Ureter (tissue), 1 donor: ENCODE data around the gene TADA3. TPM values are rescaled to one million over a fixed set of nuclear protein-coding genes. Genes with fewer than 3 reads are reported as not detected.

ENCODE experiments used
- DNase-seq: peaks from one replicate; pipeline ENCODE4 v3.0.0-alpha.2; 2020; ENCODE audit warnings: low spot score
- total RNA-seq: library from RNA; stranded (reverse); gene quantifications from one replicate; pipeline ENCODE4 v1.2.4, GENCODE V29; 2023
- donor health status: DM: yes; HTN: yes; CAD: no.

The TADA3 gene, protein sequence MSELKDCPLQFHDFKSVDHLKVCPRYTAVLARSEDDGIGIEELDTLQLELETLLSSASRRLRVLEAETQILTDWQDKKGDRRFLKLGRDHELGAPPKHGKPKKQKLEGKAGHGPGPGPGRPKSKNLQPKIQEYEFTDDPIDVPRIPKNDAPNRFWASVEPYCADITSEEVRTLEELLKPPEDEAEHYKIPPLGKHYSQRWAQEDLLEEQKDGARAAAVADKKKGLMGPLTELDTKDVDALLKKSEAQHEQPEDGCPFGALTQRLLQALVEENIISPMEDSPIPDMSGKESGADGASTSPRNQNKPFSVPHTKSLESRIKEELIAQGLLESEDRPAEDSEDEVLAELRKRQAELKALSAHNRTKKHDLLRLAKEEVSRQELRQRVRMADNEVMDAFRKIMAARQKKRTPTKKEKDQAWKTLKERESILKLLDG
- 54.6 TPM for total RNA-seq

DNA sequence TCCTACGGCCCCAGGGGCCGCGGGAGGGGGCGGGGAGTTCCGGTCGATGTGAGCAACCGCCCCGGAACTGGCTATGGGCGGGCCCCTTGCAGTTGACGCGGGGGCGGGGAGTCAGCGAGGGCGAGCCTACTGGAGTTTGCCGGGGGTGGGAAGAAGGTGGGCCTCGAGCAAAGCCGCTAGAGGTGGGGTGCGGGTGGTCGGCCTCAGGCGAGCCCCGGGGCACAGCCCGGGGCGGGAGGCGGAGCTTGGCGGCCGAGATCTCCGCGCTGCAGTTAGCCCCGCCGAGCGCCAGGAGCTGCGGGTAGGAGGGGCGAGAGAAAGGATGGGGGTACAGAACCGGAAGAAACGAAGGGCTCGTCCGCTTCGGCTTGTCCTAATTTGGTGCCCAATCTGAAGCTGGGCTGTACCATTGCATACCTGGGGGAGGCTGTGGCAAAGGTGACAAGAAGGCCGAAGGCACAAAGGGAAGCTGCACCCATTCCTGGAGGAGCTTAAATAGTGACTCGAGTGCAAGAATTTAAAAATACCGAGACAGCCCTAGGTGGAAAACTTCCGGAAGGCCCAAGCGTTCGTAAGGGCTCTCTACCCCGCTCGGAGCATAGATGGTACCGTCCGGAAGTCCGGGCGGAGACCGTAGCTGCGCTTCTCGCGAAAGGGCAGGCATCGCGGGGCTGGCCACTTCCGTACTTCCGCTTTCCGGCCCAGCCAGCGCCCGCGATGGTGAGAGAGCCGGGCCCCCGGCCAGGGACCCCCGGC lies at the start of gene TADA3, which contains the start of gene ARPC4:
Gene TADA3 (minus strand): TSS at position 69 of the 756 bp plus-strand sequence. CDS start 1,007 bp downstream, outside the sequence.
Gene ARPC4 (plus strand): TSS at position 678 of the 756 bp plus-strand sequence. CDS start 40 bp downstream, at position 718.
- DNase-seq, result peak; percentile 94

DNA sequence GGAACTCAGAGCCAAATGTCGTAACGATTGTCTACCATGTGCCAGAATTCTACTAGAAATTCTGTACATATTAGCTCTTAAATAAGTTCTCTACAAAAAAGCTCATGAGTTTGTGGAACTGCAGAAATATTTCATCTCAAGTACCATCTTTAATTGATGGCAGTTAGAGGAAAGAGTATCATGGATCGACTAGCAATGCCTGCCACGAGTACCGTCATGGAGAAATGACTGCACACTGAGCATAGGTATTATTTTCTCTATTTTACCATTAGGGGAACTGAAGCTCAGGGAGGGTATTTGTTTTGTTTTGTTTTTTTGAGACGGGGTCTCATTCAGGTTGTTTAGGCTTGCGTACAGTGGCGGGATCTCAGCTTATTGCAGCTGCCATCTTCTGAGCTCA lies 48.7 kb upstream of the TADA3 start:
- DNase-seq, result no peak

DNA sequence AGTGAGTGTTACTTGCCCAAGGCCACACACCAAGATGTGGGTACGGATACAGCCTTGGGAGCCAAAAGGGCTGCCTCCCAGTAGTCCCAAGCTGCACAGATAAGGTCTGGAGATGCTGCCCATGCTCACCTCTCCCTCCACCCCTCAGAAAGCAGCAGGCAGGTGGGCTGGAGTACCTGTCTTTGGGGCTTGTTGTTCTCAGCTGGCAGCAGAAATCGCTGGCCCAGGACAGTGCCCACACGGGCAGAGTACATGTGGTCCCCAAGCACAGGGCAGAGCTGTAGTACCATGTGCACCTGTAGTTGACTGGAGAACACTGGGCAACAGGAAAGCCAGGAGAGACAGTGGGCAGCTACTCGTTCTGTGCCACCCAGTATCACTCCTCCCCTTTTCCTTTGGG lies 46.6 kb upstream of the TADA3 start:
- DNase-seq, result no peak

DNA sequence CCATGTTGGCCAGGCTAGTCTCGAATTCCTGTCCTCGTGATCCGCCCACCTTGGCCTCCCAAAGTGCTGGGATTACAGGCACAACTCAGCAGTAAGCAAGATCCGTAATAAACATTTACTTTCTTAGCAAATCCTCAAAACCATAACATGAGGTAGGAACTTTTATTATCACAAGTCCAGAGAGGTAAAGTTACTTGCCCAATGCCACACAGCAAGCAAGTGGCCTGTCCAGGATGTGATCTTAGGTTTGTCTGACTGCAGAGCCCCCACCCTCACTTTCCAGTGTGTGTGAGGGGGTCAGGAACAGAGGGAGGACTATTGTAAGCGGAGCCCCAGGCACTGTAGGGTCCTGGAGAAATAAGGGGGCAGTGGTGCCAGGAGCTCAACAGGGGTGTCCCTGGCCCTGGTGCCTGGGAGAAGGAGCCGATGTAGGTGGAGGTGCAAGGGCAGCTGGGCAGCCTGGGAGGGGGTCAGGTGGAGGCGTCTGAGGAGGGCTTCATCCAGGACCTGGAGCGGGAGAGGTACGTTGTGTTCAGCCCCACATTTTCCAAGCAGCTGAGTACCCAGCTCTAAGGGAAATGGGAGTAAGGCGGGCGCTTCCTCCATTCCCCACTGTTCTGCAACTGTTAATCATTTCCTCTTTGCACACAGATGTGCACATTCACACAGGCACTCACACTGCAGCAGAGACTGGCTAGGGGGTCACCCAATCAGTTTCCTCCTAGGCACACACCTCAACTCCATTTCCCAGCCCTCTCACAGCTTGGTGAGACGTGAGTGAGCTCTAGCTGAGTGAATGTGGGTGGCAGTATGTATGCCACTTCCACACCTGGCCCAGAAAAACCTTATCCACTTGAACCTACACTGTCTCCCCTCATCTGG lies 45.7 kb upstream of the TADA3 start:
- DNase-seq, result no peak

DNA sequence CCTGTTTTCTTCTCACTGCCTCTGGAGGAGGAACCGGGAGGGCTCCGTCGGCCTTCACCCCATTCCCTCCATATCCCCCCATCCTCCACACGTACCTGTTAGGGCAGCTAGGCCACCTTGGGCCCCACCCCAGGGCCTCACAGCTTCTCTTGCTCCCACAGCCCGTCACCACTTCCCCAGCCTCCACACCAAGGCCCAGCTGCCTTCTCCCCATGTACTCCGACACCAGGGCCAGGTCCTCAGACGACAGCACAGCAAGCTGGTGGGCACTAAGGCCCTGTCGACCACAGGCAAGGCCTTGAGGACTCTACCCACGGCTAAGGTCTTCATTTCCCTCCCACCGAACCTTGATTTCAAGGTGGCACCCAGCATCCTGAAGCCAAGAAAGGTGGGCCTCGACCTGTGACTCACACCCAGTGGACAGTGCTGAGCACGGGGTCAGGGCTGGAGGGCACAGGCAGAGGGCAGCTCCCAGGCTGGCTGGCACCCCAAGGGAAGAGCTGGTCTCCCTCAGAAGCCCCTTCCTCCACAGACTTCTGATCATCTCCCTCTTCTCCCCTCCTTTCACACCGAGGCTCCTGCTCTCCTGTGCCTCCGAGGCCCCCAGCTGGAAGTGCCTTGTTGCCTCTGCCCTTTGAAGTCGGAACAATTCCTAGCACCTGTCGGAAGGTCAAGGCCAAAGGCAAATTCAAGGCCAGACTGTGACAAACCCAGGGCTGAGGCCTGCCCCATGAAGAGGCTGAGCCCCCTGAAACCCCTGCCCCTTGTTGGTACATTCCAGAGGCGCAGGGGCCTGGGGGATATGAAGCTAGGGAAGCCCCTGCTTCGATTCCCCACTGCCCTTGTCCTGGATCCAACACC lies 42.5 kb upstream of the TADA3 start:
- no peak for DNase-seq

DNA sequence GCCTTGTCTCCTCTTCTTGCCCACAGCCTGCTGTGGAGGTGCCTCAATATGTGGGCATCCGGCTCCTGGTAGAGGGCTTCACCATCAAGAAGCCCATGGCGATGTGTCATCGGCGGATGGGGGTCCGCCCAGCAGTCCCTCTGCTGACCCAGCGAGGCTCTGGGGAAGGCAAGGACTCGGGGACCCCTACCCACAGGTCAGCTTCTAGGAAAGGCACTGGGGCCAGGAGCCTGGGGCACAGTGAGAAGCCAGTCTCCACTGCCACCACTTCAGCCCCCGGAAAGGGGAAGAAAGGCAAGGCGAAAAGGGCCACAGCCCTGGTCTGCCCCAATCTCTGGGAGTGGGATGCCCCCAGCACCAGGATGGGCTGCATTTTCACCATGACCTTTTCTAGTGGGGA lies 40.8 kb upstream of the TADA3 start:
- DNase-seq, result no peak

DNA sequence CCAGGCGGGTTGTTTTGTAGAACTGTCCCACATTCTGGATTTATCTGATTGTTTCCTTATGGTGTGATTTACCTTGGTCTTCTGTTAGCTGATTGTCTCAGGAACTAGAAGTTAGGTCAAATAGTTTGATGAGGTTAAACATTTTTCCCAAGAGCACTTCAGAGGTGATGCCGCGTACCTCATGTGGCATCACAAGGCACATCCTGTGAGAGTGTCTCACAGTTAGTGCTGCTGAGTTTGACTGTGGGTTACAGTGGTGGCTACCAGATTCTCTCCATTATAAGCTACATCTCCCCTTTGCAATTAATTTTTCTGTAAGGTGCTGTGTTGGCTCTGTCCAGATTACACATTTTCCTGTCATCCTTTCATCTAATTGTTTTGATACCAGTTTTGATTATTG lies 39.0 kb upstream of the TADA3 start:
- DNase-seq, result no peak

DNA sequence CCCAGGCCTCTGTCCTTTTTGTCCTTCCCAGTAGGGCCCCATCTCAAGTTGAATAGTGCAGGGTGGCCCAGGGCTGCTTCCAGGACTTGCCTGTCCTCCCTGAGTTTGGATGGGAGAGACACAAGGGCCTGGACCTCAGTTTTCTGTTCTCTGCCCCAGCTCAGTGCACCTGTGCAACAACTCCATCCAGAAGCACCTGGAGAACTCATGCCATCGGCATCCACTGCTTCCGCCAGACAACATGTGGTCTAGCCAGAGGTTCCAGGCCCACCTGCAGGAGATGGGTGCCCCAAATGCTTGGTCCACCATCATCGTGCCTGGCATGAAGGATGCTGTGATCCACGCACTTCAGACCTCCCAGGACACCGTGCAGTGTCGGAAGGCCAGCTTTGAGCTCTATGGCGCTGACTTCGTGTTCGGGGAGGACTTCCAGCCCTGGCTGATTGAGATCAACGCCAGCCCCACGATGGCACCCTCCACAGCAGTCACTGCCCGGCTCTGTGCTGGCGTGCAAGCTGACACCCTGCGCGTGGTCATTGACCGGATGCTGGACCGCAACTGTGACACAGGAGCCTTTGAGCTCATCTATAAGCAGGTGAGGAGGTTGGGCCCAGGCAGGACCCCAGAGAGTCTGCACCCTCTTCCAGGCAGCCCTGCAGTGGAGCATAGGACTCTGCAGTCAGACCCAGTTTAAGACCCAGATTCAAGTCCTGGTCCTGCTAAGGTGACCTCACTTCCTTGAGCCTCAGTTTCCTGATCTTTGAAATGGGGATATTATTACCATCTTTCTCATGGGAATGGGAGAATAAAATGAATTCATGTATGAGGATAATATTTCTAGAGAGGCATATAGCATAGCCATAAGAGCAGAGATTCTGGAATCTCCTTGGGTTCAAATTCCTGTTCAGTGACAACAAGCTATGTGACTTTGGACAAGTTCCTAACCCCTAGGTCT lies 36.8 kb upstream of the TADA3 start:
- no peak for DNase-seq

DNA sequence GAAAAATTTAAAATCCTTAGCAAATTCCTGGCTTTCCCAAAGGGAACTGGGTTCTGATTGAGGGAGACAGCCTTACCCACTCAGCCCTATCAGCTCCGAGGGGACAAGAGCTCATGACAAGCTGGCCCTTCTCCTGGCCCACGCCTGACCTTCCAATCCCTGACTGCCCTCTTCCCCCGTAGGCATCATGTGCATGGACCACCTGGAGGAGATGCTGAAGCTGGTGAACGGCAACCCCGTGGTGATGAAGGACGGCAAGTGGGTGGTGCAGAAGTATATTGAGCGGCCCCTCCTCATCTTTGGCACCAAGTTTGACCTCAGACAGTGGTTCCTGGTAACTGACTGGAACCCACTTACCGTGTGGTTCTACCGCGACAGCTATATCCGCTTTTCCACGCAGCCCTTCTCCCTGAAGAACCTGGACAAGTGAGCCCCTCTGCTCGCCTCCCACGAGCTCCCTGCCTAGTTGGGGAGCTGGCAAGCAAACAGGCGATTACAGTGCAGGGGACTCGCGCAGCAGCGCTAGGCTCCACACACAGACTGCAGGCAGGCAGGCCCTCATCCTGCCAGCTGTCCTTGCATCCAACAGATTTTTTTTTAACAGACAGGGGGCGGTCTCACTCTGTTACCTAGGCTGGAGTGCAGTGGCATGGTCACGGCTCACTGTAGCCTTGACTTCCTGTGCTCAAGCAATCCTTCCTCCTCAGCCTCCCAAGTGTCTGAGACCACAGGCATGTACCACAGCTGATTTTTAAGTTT lies 34.7 kb upstream of the TADA3 start:
- DNase-seq, result no peak

DNA sequence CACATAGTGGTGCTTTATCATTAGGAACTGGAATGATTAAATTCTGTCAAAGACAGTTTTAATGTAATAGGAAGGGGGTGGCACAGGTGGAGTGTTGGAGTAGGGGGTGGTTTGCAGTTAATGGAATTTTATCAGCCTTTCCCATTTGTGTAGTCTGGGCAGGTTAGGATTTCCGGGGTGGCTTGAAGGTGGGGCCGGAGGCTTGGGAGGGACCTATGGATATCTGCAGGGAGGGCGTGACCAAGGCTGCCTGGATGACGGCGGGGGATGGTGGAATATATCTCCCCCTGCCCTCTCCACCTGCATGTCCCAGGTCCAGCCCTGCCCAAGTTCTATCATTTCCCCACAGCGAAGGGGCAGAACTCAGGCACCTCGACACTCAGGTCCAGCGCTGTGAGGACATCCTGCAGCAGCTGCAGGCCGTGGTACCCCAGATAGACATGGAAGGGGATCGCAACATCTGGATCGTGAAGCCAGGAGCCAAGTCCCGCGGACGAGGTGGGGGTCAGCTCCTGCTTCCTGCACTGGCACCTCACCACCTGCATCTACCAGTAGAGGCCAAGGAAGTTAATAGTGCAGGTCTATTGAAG lies 33.3 kb upstream of the TADA3 start:
- no peak for DNase-seq

DNA sequence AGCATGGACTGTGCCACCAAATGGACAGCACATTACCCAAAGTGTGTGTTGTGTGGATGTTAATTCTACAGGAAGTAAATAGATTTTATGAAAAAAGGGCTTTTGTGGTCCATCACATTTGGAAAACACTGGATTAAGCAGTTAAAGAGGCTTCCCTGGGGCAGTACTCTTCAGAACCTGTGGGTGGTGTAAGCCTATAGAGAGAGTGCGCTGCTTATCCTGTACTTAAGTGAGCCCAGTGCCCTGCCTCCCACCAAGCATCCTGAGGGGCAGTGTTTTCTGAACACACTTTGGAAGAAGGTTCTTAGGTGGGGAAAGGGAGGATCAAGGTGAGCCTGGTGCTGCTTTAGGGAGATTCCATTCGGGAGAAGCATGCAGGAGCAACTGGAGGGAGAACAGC lies 28.7 kb upstream of the TADA3 start:
- DNase-seq, result no peak

DNA sequence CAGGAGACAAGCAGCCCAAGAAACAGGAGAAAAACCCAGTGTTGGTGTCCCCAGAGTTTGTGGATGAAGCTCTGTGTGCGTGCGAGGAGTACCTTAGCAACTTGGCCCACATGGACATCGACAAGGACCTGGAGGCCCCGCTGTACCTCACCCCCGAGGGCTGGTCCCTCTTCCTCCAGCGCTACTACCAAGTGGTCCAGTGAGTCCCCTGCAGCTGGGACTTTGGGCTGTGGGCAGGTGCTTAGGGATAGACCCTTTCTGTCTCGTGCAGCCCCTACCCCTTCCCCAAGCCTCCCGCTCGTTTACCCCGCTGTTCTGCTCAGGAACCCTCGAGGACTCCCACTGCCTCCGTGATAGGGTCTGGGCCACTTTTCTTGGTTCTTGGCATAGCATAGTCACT lies 28.3 kb upstream of the TADA3 start:
- no peak for DNase-seq

DNA sequence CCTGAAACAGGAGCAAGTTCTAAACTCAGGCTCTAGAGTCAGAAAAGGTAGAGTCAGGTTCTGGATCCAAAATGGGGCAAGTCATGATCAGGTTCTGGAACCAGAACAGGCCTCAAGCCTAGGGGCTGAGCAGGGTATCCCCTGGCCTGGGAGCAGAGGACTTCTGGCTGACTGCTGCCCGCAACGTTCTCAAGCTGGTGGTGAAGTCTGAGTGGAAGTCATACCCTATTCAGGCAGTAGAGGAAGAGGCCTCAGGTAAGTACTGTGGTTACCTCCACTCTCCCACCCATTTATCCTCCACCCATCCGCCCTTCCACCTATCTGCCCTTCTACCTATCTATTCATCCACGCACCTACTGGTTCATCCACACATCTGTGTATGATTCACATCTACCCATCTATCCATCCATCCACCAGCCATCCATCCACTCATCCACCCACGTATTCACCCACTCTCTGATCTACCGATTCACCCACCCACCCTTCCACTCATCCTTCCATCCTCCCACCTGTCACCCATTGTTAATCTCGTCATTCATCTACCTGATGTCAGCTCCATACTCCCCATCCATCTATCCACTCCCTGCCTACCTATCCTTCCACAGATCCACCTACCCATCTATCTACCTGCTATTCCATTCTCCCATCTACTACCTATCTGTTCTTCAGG lies 26.5 kb upstream of the TADA3 start:
- DNase-seq, result no peak

DNA sequence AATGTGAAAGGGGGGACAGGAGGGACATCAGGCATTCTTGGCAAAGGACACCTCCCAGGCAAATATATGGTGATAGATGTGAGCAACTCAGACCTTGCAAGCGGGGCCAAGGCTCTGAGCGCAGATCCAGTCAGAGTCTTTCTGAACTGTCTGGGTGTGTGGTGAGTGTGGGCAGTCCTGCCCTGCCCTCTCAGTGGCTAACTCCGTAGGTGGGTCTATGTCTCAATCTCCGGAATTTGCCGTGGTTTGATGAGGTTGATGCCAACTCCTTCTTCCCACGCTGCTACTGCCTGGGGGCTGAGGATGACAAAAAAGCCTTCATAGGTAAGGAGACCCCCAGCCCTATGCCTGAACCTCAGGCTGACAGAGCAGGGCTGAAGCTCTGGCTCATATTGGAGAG lies 25.2 kb upstream of the TADA3 start:
- no peak for DNase-seq

DNA sequence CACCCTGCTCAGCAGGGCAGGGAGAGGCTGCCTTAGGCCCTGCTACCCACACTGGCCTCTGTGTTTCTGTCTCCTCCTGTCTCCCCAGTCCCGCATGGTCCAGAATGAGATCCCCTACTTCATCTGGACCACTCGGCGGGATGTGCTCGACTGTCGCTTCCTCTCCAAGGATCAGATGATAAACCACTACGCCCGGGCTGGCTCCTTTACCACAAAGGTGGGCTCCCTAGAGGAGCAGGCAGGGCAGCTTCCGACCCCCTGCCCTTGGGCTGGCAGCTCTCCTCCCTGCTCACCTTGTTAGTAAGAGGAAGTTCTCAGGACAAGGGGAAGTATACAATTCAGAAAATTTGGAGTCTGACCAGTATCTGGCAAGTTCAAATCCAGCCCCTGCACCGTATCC lies 23.7 kb upstream of the TADA3 start:
- no peak for DNase-seq

DNA sequence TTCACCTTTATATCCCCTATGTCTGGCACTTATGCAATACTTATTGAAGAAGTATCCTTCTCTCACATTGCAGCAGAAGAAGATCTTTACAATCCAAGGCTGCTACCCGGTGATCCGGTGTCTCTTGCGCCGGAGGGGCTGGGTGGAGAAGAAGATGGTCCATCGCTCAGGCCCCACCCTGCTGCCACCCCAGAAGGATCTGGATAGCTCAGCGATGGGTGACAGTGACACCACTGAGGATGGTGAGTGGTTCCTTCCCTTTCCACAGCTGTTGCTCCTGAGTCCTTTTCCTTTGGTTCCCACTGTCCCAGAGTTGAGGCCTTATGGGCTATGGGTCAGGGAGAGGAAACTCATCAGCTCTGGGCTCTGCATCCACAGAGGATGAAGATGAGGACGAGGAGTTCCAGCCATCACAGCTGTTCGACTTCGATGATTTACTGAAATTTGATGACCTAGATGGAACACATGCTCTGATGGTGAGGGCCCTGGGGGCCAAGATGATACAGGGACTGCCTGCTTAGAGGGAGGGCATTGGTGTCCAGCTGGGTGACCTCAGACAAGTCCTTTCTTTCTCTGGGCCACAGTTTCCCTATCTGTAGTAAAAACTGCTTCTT lies 20.7 kb upstream of the TADA3 start:
- no peak for DNase-seq

DNA sequence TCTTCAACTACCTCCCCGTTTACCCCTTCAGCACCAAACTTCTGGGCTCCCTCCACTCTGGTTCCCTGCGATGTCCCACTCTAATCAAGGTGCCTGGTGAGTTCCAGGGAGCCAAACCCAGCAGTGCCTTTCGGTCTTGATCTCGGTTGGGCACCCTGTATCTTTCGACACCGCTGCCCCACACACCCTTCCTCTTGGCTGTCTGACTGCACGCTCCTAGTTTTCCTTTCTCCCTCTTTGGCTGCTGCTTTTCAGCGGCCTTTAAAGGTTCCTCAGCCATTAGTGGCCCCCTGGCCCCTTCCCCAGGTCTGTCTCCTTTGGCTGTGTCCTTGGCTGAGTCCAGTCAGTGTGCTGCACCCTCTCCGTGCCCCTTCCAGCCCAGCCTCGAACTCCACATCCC lies 18.6 kb upstream of the TADA3 start:
- DNase-seq, result no peak

DNA sequence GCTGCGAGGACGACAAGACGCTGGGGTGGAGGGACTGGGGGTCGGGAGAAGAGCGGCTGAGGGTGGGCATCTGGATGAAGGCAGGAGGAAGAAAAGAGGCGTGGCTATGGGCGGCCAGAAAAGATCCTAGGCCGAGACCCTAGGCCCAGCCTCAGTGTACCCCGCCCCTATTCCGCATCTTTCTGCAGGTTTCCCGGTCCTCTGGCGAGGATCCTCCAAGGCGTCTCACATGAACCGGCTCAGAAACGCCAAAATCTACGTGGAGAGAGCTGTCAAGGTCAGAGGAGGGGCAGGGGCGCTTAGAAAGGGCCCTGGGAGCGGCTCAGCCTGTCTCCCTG lies 18.1 kb upstream of the TADA3 start:
- no peak for DNase-seq
